GM12891 (cell line): ENCODE results near the gene AVEN.

Experiments
- POLR2A ChIP-seq: IDR thresholded peaks from 2 replicates; pipeline ENCODE4 v1.6.1; 2011; ENCODE audit warnings: low read depth, low read length, control low read depth
- SPI1 ChIP-seq: IDR thresholded peaks from 2 replicates; pipeline ENCODE4 v1.6.1; 2011; ENCODE audit warnings: low read depth, low read length, control low read depth
- TAF1 ChIP-seq: IDR thresholded peaks from 2 replicates; pipeline ENCODE4 v1.6.1; 2011; ENCODE audit warnings: low read depth, low read length, control low read depth

- no peak for TF ChIP-seq POLR2A
- TF ChIP-seq TAF1: no peak
- TF ChIP-seq SPI1: no peak
These were observed 156.1 kb downstream of the AVEN start for GRCh38 chr15:33882921-33883320.
